ENCODE results near the gene CFAP65. TPM values are rescaled to one million over a fixed set of nuclear protein-coding genes. Genes with fewer than 3 reads are reported as not detected.

The CFAP65 gene
- total and polyA plus RNA-seq, 2 of the 13 experiments (the other 11 are each of a cell fraction or from before 2014, with no cell fraction given) = 0.05 TPM; not detected in 1

GRCh38 chr2:219026946-219027345 is 14.4 kb downstream of the CFAP65 start:
- Histone ChIP-seq H3K4me2 (ENCODE audit: low read depth, low read length) (no peak overlapping the region), H3K27ac (ENCODE audit: extremely low read length, insufficient read depth, low read length) (no peak overlapping the region), H4K20me1 (ENCODE audit: insufficient read depth, low read length) (peaks cover 17% of the 10 kb centered on the region; the same call in 1 of the 2 replicates), H3K9ac (ENCODE audit: insufficient read depth, low read depth, low read length) (no peak overlapping the region), H3K9me3 (ENCODE audit: low read length) (no peaks in the 10 kb centered on the region), H3K27me3 (ENCODE audit: control insufficient read depth in 1 of 2, insufficient read depth in 2 of 2, low read length in 2 of 2) (peaks cover 26 to 95% of the 10 kb centered on the region in 2 experiments), H3K79me2 (ENCODE audit: insufficient read depth, low read length) (no peaks in the 10 kb centered on the region), H2AFZ (ENCODE audit: low read length) (no peak overlapping the region), H3K36me3 (replicated peaks in 1 of 2; ENCODE audit: control insufficient read depth in 1 of 2, insufficient read depth in 2 of 2, low read length in 2 of 2) (no peaks in the 10 kb centered on the region), H3K4me3 (replicated peaks in 1 of 3; ENCODE audit: insufficient read depth in 1 of 3, low read depth in 2 of 3, low read length in 3 of 3) (no peak overlapping the region), H3K4me1 (ENCODE audit: insufficient read depth, low read length) (no peaks in the 10 kb centered on the region)
- FAIRE-seq (no peak), DNase-seq (ENCODE audit: low spot score) (no peak), ATAC-seq (no peak)
- intact Hi-C loops (cut with micrococcal nuclease; ENCODE audit: unreplicated experiment) (no loop called here), in situ Hi-C loops (cut with HindIII; ENCODE audit: extremely low pct_ligation_motif_present, low pct_unique_long_range_greater_than_20kb) (no loop called here)
- BruUV-seq (replicated peaks) = no TSS peak
- ChIA-PET CTCF (ENCODE audit: low intra/inter-chr PET ratio, low total read pairs) (interaction anchor here (1.0 kb wide), 1 partner anchor 128 kb away, joined by 3 read pairs; no protein-coding TSS in a partner anchor), POLR2A (no interaction called here)
- 17% methylated on average over 7 of the region's 7 CpGs for WGBS (ENCODE audit: low lambda C conversion rate)
- no peak for TF ChIP-seq MZF1 (CRISPR knock-in tag; IDR thresholded peaks at IDR 0.05; ENCODE audit: borderline replicate concordance)
- no peak for TF ChIP-seq TCF12 (IDR thresholded peaks at IDR 0.05)
- TF ChIP-seq TCF12 (CRISPR knock-in tag; IDR thresholded peaks at IDR 0.05) = no peak
- no peak for TF ChIP-seq ZMYM2 (CRISPR knock-in tag; IDR thresholded peaks at IDR 0.05)
- no peak for TF ChIP-seq ZNF552 (CRISPR knock-in tag; IDR thresholded peaks at IDR 0.05; ENCODE audit: borderline replicate concordance)
- no peak for TF ChIP-seq MIXL1 (CRISPR knock-in tag; IDR thresholded peaks at IDR 0.05)
- no peak for TF ChIP-seq PREB (CRISPR knock-in tag; IDR thresholded peaks at IDR 0.05)
- TF ChIP-seq AKNA (CRISPR knock-in tag; IDR thresholded peaks at IDR 0.05; ENCODE audit: borderline replicate concordance) = no peak
- no peak for TF ChIP-seq MYNN (CRISPR knock-in tag; IDR thresholded peaks at IDR 0.05; ENCODE audit: low read depth)
- TF ChIP-seq E2F5 (CRISPR knock-in tag; conservative IDR thresholded peaks at IDR 0.05) = no peak
- no peak for TF ChIP-seq RFXAP (CRISPR knock-in tag; IDR thresholded peaks at IDR 0.05; ENCODE audit: borderline replicate concordance)
- no peak for TF ChIP-seq NCOR1 (IDR thresholded peaks at IDR 0.05; ENCODE audit: borderline replicate concordance, low read length)
- no peak for TF ChIP-seq CC2D1A (CRISPR knock-in tag; IDR thresholded peaks at IDR 0.05)
- TF ChIP-seq ARNT2 (CRISPR knock-in tag; IDR thresholded peaks at IDR 0.05; ENCODE audit: low read depth) = no peak
- no peak for TF ChIP-seq ATM (IDR thresholded peaks at IDR 0.05; ENCODE audit: borderline replicate concordance)
- TF ChIP-seq ZNF275 (CRISPR knock-in tag; IDR thresholded peaks at IDR 0.05; ENCODE audit: borderline replicate concordance) = no peak

All from HepG2 (cell line).